Hepatocyte (in vitro differentiated cells): ENCODE data around the gene GGT7. TPM values are rescaled to one million over a fixed set of nuclear protein-coding genes. Genes with fewer than 3 reads are reported as not detected.

Experiments
- DNase-seq: peaks from one replicate; pipeline ENCODE4 v3.0.0-alpha.2; 2016; ENCODE audit warnings: low spot score
- H2AFZ ChIP-seq: fragments of 200-600 bp; sonication (generic); 2 replicates; pipeline ENCODE4 v1.6.0; 2016; ENCODE audit warnings: antibody characterized with exemption, mild to moderate bottlenecking
- H3K27ac ChIP-seq: fragments of 200-600 bp; sonication (generic); 2 replicates; pipeline ENCODE4 v1.5.1; 2016; ENCODE audit warnings: mild to moderate bottlenecking
- H3K27me3 ChIP-seq: fragments of 200-600 bp; sonication (generic); 2 replicates; pipeline ENCODE4 v1.6.1; 2016
- H3K36me3 ChIP-seq: fragments of 200-600 bp; sonication (generic); replicated peaks from 2 replicates; pipeline ENCODE4 v1.5.1; 2016; ENCODE audit warnings: low read depth; ENCODE audit not compliant: insufficient read depth
- H3K4me1 ChIP-seq: fragments of 200-600 bp; sonication (generic); 2 replicates; pipeline ENCODE4 v1.5.1; 2016; ENCODE audit warnings: mild to moderate bottlenecking, moderate library complexity; ENCODE audit not compliant: insufficient read depth
- H3K4me2 ChIP-seq: fragments of 200-600 bp; sonication (generic); 2 replicates; pipeline ENCODE4 v1.6.0; 2016
- H3K4me3 ChIP-seq: fragments of 200-600 bp; sonication (generic); 2 replicates; pipeline ENCODE4 v1.5.1; 2016; ENCODE audit warnings: mild to moderate bottlenecking
- H3K79me2 ChIP-seq: fragments of 200-600 bp; sonication (generic); 2 replicates; pipeline ENCODE4 v1.6.0; 2017; ENCODE audit warnings: mild to moderate bottlenecking
- H3K9me2 ChIP-seq: fragments of 200-600 bp; sonication (generic); replicated peaks from 2 replicates; pipeline ENCODE4 v1.6.0; 2017; ENCODE audit warnings: mild to moderate bottlenecking; ENCODE audit not compliant: insufficient read depth
- H3K9me3 ChIP-seq: fragments of 200-600 bp; sonication (generic); 2 replicates; pipeline ENCODE4 v1.5.1; 2016; ENCODE audit warnings: low read depth, mild to moderate bottlenecking
- H4K20me1 ChIP-seq: fragments of 200-600 bp; sonication (generic); 2 replicates; pipeline ENCODE4 v1.6.0; 2016; ENCODE audit warnings: mild to moderate bottlenecking; ENCODE audit not compliant: insufficient read depth, poor library complexity, severe bottlenecking
- CTCF ChIP-seq: fragments of 200-600 bp; sonication (generic); IDR thresholded peaks from 2 replicates; pipeline ENCODE4 v1.5.1; 2016; ENCODE audit warnings: antibody characterized with exemption, mild to moderate bottlenecking; ENCODE audit not compliant: poor library complexity
- EZH2 ChIP-seq: fragments of 200-600 bp; sonication (generic); IDR thresholded peaks from 2 replicates; pipeline ENCODE4 v1.6.1; 2016; ENCODE audit warnings: antibody characterized with exemption, mild to moderate bottlenecking, borderline replicate concordance
- EZH2phosphoT487 ChIP-seq: fragments of 200-600 bp; sonication (generic); IDR thresholded peaks from one replicate; pipeline ENCODE4 v1.6.1; 2018; ENCODE audit warnings: antibody characterized with exemption, mild to moderate bottlenecking, low read depth, moderate library complexity; ENCODE audit not compliant: unreplicated experiment, severe bottlenecking
- WGBS: methylation state at CpG from one replicate; pipeline ENCODE4 v1.1.6; 2016; ENCODE audit warnings: low lambda C conversion rate; ENCODE audit errors: missing lambda C conversion rate; 5-methylcytosine and 5-hydroxymethylcytosine counted together
- polyA plus RNA-seq: library from polyadenylated mRNA; unstranded; fragments of >200 nt; fragmentation: Nextera tagmentation; extraction: Ambion mirVana; gene quantifications from 2 replicates; pipeline ENCODE4 v1.2.1, GENCODE V29; 2016
- total RNA-seq: library from RNA; depleted of rRNA; stranded (reverse); fragments of >200 nt; gene quantifications from 2 replicates; pipeline ENCODE4 v1.2.3, GENCODE V29; 2014

The GGT7 gene
- total RNA-seq (4.9 and 9.8 TPM in 2 replicates), polyA plus RNA-seq (18.2 and 23.9 TPM in 2 replicates)

- H3K79me2 ChIP-seq = peaks cover 9% of the 10 kb centered on the region
- no peaks in the 10 kb centered on the region for H3K9me3 ChIP-seq
- H3K27me3 ChIP-seq = no peaks in the 10 kb centered on the region
- peak within 1 kb of the TSS; percentile 80 for H3K4me3 ChIP-seq
- H3K4me1 ChIP-seq = peaks cover 10% of the 10 kb centered on the region
- peak within 1 kb of the TSS; percentile 97 for H2AFZ ChIP-seq
- 4% methylated on average over 43 of the region's 52 CpGs for WGBS
- DNase-seq = peak; percentile 92
- no peaks in the 10 kb centered on the region for H3K36me3 ChIP-seq
- peak within 1 kb of the TSS; percentile 93 for H3K4me2 ChIP-seq
- H3K27ac ChIP-seq = no peak within 1 kb of the TSS
- no peaks in the 10 kb centered on the region for H3K9me2 ChIP-seq
- no peaks in the 10 kb centered on the region for H4K20me1 ChIP-seq
- TF ChIP-seq CTCF (peak; percentile 73), EZH2 (no peak), EZH2phosphoT487 (no peak)
Measured at GRCh38 chr20:34872622-34873224, at the start of gene GGT7. TSS of gene GGT7 (minus strand) at chr20:34872856. CDS start at chr20:34872815, 41 bp downstream.

- Histone ChIP-seq H3K4me1 (peaks cover 8% of the 10 kb centered on the region), H3K36me3 (no peaks in the 10 kb centered on the region)
- WGBS = 86% methylated on average over 3 of the region's 3 CpGs
Measured at GRCh38 chr20:34921436-34921835, 48.8 kb upstream of the GGT7 start.

GRCh38 chr20:34920055-34920454 is 47.4 kb upstream of the GGT7 start:
- no peak overlapping the region for H2AFZ ChIP-seq
- H3K4me1 ChIP-seq = peaks cover 8% of the 10 kb centered on the region
- H3K4me3 ChIP-seq = no peak overlapping the region
- no peak for DNase-seq
- H4K20me1 ChIP-seq = no peaks in the 10 kb centered on the region
- H3K27ac ChIP-seq = no peak overlapping the region
- no peaks in the 10 kb centered on the region for H3K9me2 ChIP-seq
- H3K79me2 ChIP-seq = no peaks in the 10 kb centered on the region
- H3K36me3 ChIP-seq = no peaks in the 10 kb centered on the region
- no peak overlapping the region for H3K4me2 ChIP-seq
- H3K27me3 ChIP-seq = no peaks in the 10 kb centered on the region
- no peaks in the 10 kb centered on the region for H3K9me3 ChIP-seq
- TF ChIP-seq EZH2phosphoT487 (no peak), EZH2 (no peak)

More at GRCh38 chr20:34921436-34921835, 48.8 kb upstream of the GGT7 start:
- Histone ChIP-seq H3K4me3 (no peak overlapping the region), H4K20me1 (no peaks in the 10 kb centered on the region), H3K9me2 (no peaks in the 10 kb centered on the region), H2AFZ (no peak overlapping the region), H3K27me3 (no peaks in the 10 kb centered on the region), H3K9me3 (no peaks in the 10 kb centered on the region), H3K4me2 (no peak overlapping the region), H3K27ac (no peak overlapping the region), H3K79me2 (no peaks in the 10 kb centered on the region)
- no peak for DNase-seq
- TF ChIP-seq CTCF = no peak
- TF ChIP-seq EZH2phosphoT487 = no peak
- no peak for TF ChIP-seq EZH2

- H3K9me2 ChIP-seq = no peaks in the 10 kb centered on the region
- peak overlapping the region; percentile 23 for H3K27ac ChIP-seq
- no peaks in the 10 kb centered on the region for H4K20me1 ChIP-seq
- DNase-seq = no peak
- H3K79me2 ChIP-seq = no peaks in the 10 kb centered on the region
- H3K9me3 ChIP-seq = no peaks in the 10 kb centered on the region
- H3K4me3 ChIP-seq = no peak overlapping the region
- H3K4me1 ChIP-seq = peaks cover 8% of the 10 kb centered on the region
- no peaks in the 10 kb centered on the region for H3K36me3 ChIP-seq
- H2AFZ ChIP-seq = no peak overlapping the region
- no peaks in the 10 kb centered on the region for H3K27me3 ChIP-seq
- H3K4me2 ChIP-seq = peak overlapping the region; percentile 51
- TF ChIP-seq EZH2 (no peak), EZH2phosphoT487 (no peak), CTCF (no peak)
- WGBS = 57% methylated on average over 2 of the region's 2 CpGs
Measured at GRCh38 chr20:34916774-34917354, 44.2 kb upstream of the GGT7 start.
